NB4 (cell line): ENCODE measurements around the gene ARHGAP19.

ENCODE experiments used
- POLR2A ChIP-seq: IDR thresholded peaks from 2 replicates; pipeline ENCODE4 v1.6.1; 2011; ENCODE audit warnings: mild to moderate bottlenecking; ENCODE audit not compliant: insufficient read length; ENCODE audit errors: extremely low read depth
- TF ChIP-seq, protein P1 (sequence below): IDR thresholded peaks from one replicate; pipeline ENCODE4 v1.5.1; 2012; ENCODE audit warnings: low read depth, low read length

DNA sequence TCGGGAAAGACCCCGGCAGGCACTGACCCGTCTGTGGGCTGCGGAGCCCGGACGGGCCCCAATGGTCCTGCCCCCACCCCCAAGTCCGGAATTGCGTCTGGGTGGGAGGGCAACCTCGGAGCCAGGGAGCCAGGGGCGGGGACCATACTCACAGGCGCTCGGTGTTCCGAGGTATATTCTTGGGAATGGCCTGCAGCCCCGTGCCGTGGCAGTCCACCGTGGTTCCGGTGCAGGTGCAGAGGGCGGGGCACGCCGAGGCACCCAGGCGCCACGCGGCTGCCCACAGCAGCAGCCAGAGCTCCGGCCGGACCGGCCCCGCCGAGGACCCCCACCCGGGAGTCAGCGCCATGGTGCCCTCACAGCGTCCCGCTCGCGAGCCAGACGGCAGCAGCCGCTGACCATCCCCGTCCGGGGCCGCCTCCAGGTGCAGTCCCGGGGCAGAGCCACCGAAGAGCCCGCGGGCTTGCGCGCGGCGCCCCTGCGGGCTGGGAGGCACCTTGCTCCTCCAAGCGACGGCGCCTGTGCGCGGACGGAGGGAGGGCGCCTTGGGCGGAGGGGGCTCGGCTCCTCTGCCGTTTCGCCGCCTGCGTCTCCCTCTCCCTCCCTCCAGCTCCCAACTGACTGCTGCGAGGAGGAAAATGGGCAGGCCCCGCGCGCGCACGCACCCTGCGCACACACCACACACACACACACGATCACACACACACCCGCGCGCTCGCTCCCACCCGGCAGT, 106.9 kb downstream of the ARHGAP19 start, which contains the start of gene SLIT1:
- TF ChIP-seq, protein P1, sequence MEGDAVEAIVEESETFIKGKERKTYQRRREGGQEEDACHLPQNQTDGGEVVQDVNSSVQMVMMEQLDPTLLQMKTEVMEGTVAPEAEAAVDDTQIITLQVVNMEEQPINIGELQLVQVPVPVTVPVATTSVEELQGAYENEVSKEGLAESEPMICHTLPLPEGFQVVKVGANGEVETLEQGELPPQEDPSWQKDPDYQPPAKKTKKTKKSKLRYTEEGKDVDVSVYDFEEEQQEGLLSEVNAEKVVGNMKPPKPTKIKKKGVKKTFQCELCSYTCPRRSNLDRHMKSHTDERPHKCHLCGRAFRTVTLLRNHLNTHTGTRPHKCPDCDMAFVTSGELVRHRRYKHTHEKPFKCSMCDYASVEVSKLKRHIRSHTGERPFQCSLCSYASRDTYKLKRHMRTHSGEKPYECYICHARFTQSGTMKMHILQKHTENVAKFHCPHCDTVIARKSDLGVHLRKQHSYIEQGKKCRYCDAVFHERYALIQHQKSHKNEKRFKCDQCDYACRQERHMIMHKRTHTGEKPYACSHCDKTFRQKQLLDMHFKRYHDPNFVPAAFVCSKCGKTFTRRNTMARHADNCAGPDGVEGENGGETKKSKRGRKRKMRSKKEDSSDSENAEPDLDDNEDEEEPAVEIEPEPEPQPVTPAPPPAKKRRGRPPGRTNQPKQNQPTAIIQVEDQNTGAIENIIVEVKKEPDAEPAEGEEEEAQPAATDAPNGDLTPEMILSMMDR = no peak
- TF ChIP-seq POLR2A = no peak
